HL-60 (cell line): ENCODE measurements around the gene TRIM63.
"Not testable (repeated sequence)": the region's sequence is repeated elsewhere in the genome, so short reads cannot be mapped to it uniquely, and the experiment has no call there.

ENCODE experiments used
- DNase-seq, 2 experiments: peaks; one replicate each; pipeline ENCODE4 v3.0.0-alpha.2; 2010 to 2020; ENCODE audit warnings: low read depth in 1 of 2, low spot score in 1 of 2
- H3K27ac ChIP-seq: fragments of 250-450 bp; sonication (Bioruptor Pico); replicated peaks from 2 replicates; pipeline ENCODE4 v1.5.1; 2020; ENCODE audit warnings: mild to moderate bottlenecking, moderate library complexity
- H3K27me3 ChIP-seq: fragments of 250-450 bp; sonication (Bioruptor Pico); 2 replicates; pipeline ENCODE4 v1.5.1; 2021; ENCODE audit warnings: mild to moderate bottlenecking, moderate library complexity; ENCODE audit not compliant: insufficient read depth, poor library complexity, severe bottlenecking
- H3K4me3 ChIP-seq: replicated peaks from 2 replicates; pipeline ENCODE4 v1.5.1; 2011; ENCODE audit warnings: mild to moderate bottlenecking, control low read depth, low read length; ENCODE audit not compliant: insufficient read depth
- CTCF ChIP-seq: IDR thresholded peaks from one replicate; pipeline ENCODE4 v1.5.1; 2011; ENCODE audit warnings: low read length, control low read depth, inconsistent platforms; ENCODE audit not compliant: insufficient read depth
- GABPA ChIP-seq: IDR thresholded peaks from 2 replicates; pipeline ENCODE4 v1.6.1; 2012; ENCODE audit warnings: low read depth
- POLR2AphosphoS5 ChIP-seq: IDR thresholded peaks from 2 replicates; pipeline ENCODE4 v1.6.1; 2012; ENCODE audit warnings: low read depth
- REST ChIP-seq: IDR thresholded peaks from 2 replicates; pipeline ENCODE4 v1.6.1; 2012; ENCODE audit warnings: low read depth; ENCODE audit not compliant: insufficient replicate concordance
- SPI1 ChIP-seq: IDR thresholded peaks from 2 replicates; pipeline ENCODE4 v1.6.1; 2012; ENCODE audit warnings: low read depth, mild to moderate bottlenecking, borderline replicate concordance

Gene TRIM63

GRCh38 chr1:26111530-26112406 lies 44.3 kb upstream of the TRIM63 start, which contains the start of gene PDIK1L:
PDIK1L (plus strand) TSS chr1:26111824; CDS start chr1:26114309, 2,485 bp downstream.
- peak; percentile 38 for TF ChIP-seq POLR2AphosphoS5
- TF ChIP-seq REST = no peak
- peak within 1 kb of the TSS; percentile 95 for H3K27ac ChIP-seq

GRCh38 chr1:26110731-26111529 lies 43.5 kb upstream of the TRIM63 start:
- peak; percentile 73 to 80 for DNase-seq
- no peaks in the 10 kb centered on the region for H3K27me3 ChIP-seq
- peak overlapping the region; percentile 95 for H3K27ac ChIP-seq
- peak; percentile 47 for TF ChIP-seq REST
- no peak for TF ChIP-seq GABPA
- TF ChIP-seq POLR2AphosphoS5 = peak; percentile 71
- H3K4me3 ChIP-seq = peak overlapping the region; percentile 100

More at GRCh38 chr1:26111530-26112406, 44.3 kb upstream of the TRIM63 start, which contains the start of gene PDIK1L:
- Histone ChIP-seq H3K27me3 (no peaks in the 10 kb centered on the region), H3K4me3 (peak within 1 kb of the TSS; percentile 100)
- peak; percentile 92 for DNase-seq

GRCh38 chr1:26109229-26110164 lies 42.1 kb upstream of the TRIM63 start:
- H3K27me3 ChIP-seq = no peaks in the 10 kb centered on the region
- H3K27ac ChIP-seq = no peak overlapping the region
- no peak for TF ChIP-seq CTCF
- no peak for TF ChIP-seq REST
- no peak for TF ChIP-seq GABPA
- no peak for TF ChIP-seq POLR2AphosphoS5
- no peak for TF ChIP-seq SPI1
- no peak for DNase-seq
- no peak overlapping the region for H3K4me3 ChIP-seq

- H3K27ac ChIP-seq, H3K4me3 ChIP-seq, DNase-seq, H3K27me3 ChIP-seq: not testable (repeated sequence)
Measured at GRCh38 chr1:26105226-26105548, 37.8 kb upstream of the TRIM63 start.
